Spleen (tissue), 11 donors: ENCODE data around the gene PRKCE. TPM values are rescaled to one million over a fixed set of nuclear protein-coding genes. Genes with fewer than 3 reads are reported as not detected.

ENCODE experiments used
- DNase-seq: peaks from one replicate; pipeline ENCODE4 v3.0.0-alpha.2; 2020
- H3K27ac ChIP-seq, 8 donors: fragments of 200-600 bp; sonication (generic) in 7 of 8; 1 replicate in 4 of 8; 2 replicates in 4 of 8; pipeline versions ENCODE4 v1.5.0 to v1.8.0; 2016 to 2021; ENCODE audit warnings: inconsistent platforms in 4 of 8, mild to moderate bottlenecking in 4 of 8, moderate library complexity in 1 of 8
- H3K27me3 ChIP-seq, 7 donors: fragments of 200-600 bp; sonication (generic) in 6 of 7; replicated peaks in 1 of 7; 1 replicate in 4 of 7; 2 replicates in 3 of 7; pipeline versions ENCODE4 v1.5.0 to v1.8.0; 2016 to 2021; ENCODE audit warnings: inconsistent platforms in 3 of 7, mild to moderate bottlenecking in 1 of 7
- H3K36me3 ChIP-seq, 6 donors: fragments of 200-600 bp; sonication (generic) in 5 of 6; 1 replicate in 4 of 6; 2 replicates in 2 of 6; pipeline versions ENCODE4 v1.5.0 to v1.8.0; 2016 to 2021; ENCODE audit warnings: inconsistent platforms in 2 of 6
- H3K4me1 ChIP-seq, 6 donors: fragments of 200-600 bp; sonication (generic) in 5 of 6; 1 replicate in 3 of 6; 2 replicates in 3 of 6; pipeline versions ENCODE4 v1.5.0 to v1.8.0; 2016 to 2021; ENCODE audit warnings: inconsistent platforms in 3 of 6
- H3K4me3 ChIP-seq, 8 donors: fragments of 200-600 bp; sonication (generic) in 7 of 8; 1 replicate in 4 of 8; 2 replicates in 4 of 8; pipeline versions ENCODE4 v1.5.0 to v1.8.0; 2016 to 2021; ENCODE audit warnings: inconsistent platforms in 4 of 8, mild to moderate bottlenecking in 4 of 8, moderate library complexity in 2 of 8
- H3K9me3 ChIP-seq, 8 donors: fragments of 200-600 bp; sonication (generic) in 7 of 8; 1 replicate in 4 of 8; 2 replicates in 4 of 8; pipeline versions ENCODE4 v1.5.0 to v1.8.0; 2016 to 2021; ENCODE audit warnings: inconsistent platforms in 4 of 8
- CTCF ChIP-seq, 11 experiments: fragments of 200-600 bp in 7 of 11; fragments of 450-650 bp in 4 of 11; sonication (generic) in 4 of 11; IDR thresholded peaks in 8 of 11; conservative IDR thresholded peaks in 3 of 11; 1 replicate in 7 of 11; 2 replicates in 4 of 11; pipeline versions ENCODE4 v1.4.0 to v1.8.0; 2016 to 2021; ENCODE audit warnings: antibody characterized with exemption in 11 of 11, inconsistent platforms in 4 of 11, mild to moderate bottlenecking in 1 of 11
- POLR2A ChIP-seq, 3 donors: fragments of 450-650 bp; IDR thresholded peaks; one replicate each; pipeline ENCODE4 v1.5.1; 2017; ENCODE audit warnings: antibody characterized with exemption in 3 of 3, mild to moderate bottlenecking in 1 of 3
- POLR2AphosphoS5 ChIP-seq, 3 donors: sonication (generic); formaldehyde crosslinking; IDR thresholded peaks; one replicate each; pipeline ENCODE4 v1.5.1; 2017; ENCODE audit warnings: antibody characterized with exemption in 3 of 3
- WGBS, 5 donors: extraction: QIAGEN DNeasy Blood & Tissue Kit in 3 of 5; methylation state at CpG; one replicate each; pipeline versions ENCODE4 v1.1.5 to v1.1.7; 2013 to 2018; 5-methylcytosine and 5-hydroxymethylcytosine counted together
- intact Hi-C: fragments of 100-400 bp; cut with DNase I; formaldehyde crosslinking; loops from one replicate; pipeline ENCODE4 v1.15.0; 2023; ENCODE audit warnings: low total_unique reads
- polyA plus RNA-seq, 3 donors: library from polyadenylated mRNA; stranded (reverse); fragments of 200-250 nt; gene quantifications; one replicate each; pipeline ENCODE4 v1.2.1, GENCODE V29; 2013
- total RNA-seq, 7 donors: library from RNA; depleted of rRNA in 3 of 7; stranded (reverse); fragments of >200 nt in 3 of 7; fragmentation: NEBNext Ultra II Directional in 4 of 7; extraction: Animal tissue kit (Norgen Biotek cat#: 25700) in 4 of 7; gene quantifications; one replicate each; pipeline versions ENCODE4 v1.1.0 to v1.2.1, GENCODE V29; 2016 to 2021
- donor health status: healthy with polysubstance abuse.
- donor health status: DM: no; HTN: no; CAD: no; lungs with moderate emphysema.
- donor health status: DM: no; HTN: no; CAD: no.
- donor health status: Bipolar disorder and iron deficiency.
- donor health status: healthy.
- donor health status: DM: no; HTN: no; CAD: no.
- donor health status: DM: yes; HTN: yes; CAD: no.

The PRKCE gene
- total and polyA plus RNA-seq, 10 donors = 2.5 to 43.6 (median 18.8) TPM

- H3K27me3 ChIP-seq = no peaks in the 10 kb centered on the region
- TF ChIP-seq POLR2A (IDR thresholded peaks at IDR 0.05) = no peak
- TF ChIP-seq POLR2AphosphoS5 (IDR thresholded peaks at IDR 0.05) = no peak
- no peak for TF ChIP-seq CTCF (IDR thresholded peaks at IDR 0.05 in 8 of 11, conservative IDR thresholded peaks at IDR 0.05 in 3 of 11)
- H3K27ac ChIP-seq = no peak overlapping the region
- H3K4me1 ChIP-seq = peaks cover 0 to 37% (median 11%) of the 10 kb centered on the region in 6 donors
- no peak for DNase-seq
- H3K4me3 ChIP-seq = no peak overlapping the region
- intact Hi-C loops = no loop called here
- WGBS, 5 donors = 75 to 85% (median 82%) methylated on average over 4 of the region's 4 CpGs
- H3K36me3 ChIP-seq = peaks cover 0 to 3% (median 0%) of the 10 kb centered on the region in 6 donors
- no peaks in the 10 kb centered on the region for H3K9me3 ChIP-seq
Measured at GRCh38 chr2:46079985-46080560, 428.6 kb downstream of the PRKCE start.

DNA sequence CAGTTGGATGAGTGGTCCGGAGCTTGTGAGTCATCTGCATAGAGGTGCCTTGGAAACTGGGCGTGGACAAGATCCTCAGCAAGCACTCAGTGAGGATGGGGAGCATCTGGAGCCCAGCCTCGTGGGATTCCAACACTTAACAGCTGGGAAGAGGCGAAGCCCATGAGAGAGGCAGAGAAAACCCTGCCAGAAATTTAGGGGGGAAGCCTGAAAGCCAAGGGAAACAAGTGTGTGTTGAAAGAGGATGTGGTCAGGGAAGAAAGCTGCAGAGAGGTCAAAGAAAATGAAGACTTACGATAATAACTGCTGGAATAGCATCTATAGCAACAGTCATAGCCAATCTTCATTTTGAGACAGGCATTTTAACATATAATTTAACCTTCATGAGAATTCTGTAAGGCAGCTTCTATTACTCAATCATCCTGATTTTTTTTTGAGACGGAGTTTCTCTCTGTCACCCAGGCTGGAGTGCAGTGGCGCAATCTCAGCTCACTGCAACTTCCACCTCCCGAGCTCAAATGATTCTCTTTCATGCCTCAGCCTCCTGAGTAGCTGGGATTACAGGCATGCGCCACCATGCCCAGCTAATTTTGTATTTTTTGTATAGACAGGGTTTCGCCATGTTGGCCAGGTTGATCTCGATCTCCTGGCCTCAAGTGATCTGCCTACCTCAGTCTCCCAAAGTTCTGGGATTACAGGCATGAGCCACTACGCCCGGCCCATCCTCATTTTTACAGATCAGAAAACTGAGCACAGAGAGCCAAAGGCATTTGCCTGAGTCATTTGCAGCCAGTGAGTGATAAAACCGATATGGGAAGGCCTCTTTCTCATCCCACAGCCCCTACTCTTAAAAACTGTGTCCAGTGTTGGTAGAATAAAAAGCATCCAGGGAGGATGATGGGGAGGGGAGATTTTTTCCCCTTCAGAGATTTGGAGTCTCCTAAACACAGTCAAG, 431.3 kb downstream of the PRKCE start:
- DNase-seq = no peak
- Histone ChIP-seq H3K9me3 (no peaks in the 10 kb centered on the region), H3K36me3 (peaks cover 0 to 24% (median 4%) of the 10 kb centered on the region in 6 donors), H3K27ac (peak overlapping the region in 5 of 8 donors; percentile 17 to 62 (median 47)), H3K4me3 (peak overlapping the region in 1 of 8 donors; percentile 3), H3K4me1 (peaks cover 0 to 41% (median 18%) of the 10 kb centered on the region in 6 donors), H3K27me3 (no peaks in the 10 kb centered on the region)
- WGBS, 5 donors = 51 to 77% (median 71%) methylated on average over 14 of the region's 14 CpGs
- intact Hi-C loops = no loop called here
- no peak for TF ChIP-seq POLR2AphosphoS5 (IDR thresholded peaks at IDR 0.05)
- TF ChIP-seq POLR2A (IDR thresholded peaks at IDR 0.05) = no peak
- TF ChIP-seq CTCF (IDR thresholded peaks at IDR 0.05 in 8 of 11, conservative IDR thresholded peaks at IDR 0.05 in 3 of 11) = no peak

GRCh38 chr2:46086578-46087070, 435.1 kb downstream of the PRKCE start:
- DNase-seq = no peak
- Histone ChIP-seq H3K9me3 (no peaks in the 10 kb centered on the region), H3K27me3 (no peaks in the 10 kb centered on the region), H3K36me3 (peaks cover 0 to 48% (median 13%) of the 10 kb centered on the region in 6 donors), H3K27ac (peak overlapping the region in 7 of 8 donors; percentile 34 to 67 (median 53)), H3K4me1 (peaks cover 4 to 42% (median 25%) of the 10 kb centered on the region in 6 donors), H3K4me3 (no peak overlapping the region)
- no peak for TF ChIP-seq CTCF (IDR thresholded peaks at IDR 0.05 in 8 of 11, conservative IDR thresholded peaks at IDR 0.05 in 3 of 11)
- TF ChIP-seq POLR2A (IDR thresholded peaks at IDR 0.05) = no peak
- peak in 1 of 3 donors; percentile 33 for TF ChIP-seq POLR2AphosphoS5 (IDR thresholded peaks at IDR 0.05)
- intact Hi-C loops = no loop called here
- whole genome bisulfite sequencing, 5 donors = 51 to 75% (median 57%) methylated on average over 6 of the region's 6 CpGs
